K562 (cell line): Measurements from ENCODE around the gene ITPK1. TPM values are rescaled to one million over a fixed set of nuclear protein-coding genes. Genes with fewer than 3 reads are reported as not detected.

Source experiments
- ATAC-seq: fragments of 200-7000 bp; cut with Tn5 transposase; 3 replicates; pipeline ENCODE4 v1.9.1; 2020; ENCODE audit warnings: moderate library complexity
- BruUV-seq: library from RNA; stranded (reverse); fragments of 400-500 nt; replicated peaks from 2 replicates; lab custom pipeline; 2021; lab: Mats Ljungman, UMichigan
- CTCF ChIA-PET: fragments of 300-600 bp; formaldehyde crosslinking; extraction: SDS; loops from one replicate; lab custom pipeline; 2021; ENCODE audit warnings: low intra/inter-chr PET ratio; lab: Yijun Ruan, JAX
- POLR2A ChIA-PET: fragments of 300-600, 350-650 bp; sonication (Branson Sonifier 250); formaldehyde crosslinking; extraction: SDS; loops from one replicate; lab custom pipeline; 2021; ENCODE audit warnings: antibody characterized with exemption, inconsistent platforms; lab: Yijun Ruan, JAX
- DNase-seq, 4 experiments: peaks; one replicate each; pipeline versions ENCODE4 v3.0.0 to v3.0.0-alpha.2; 2011 to 2018; ENCODE audit warnings: low spot score in 3 of 4, mixed read lengths in 3 of 4; ENCODE audit errors: extremely low read depth in 1 of 4
- FAIRE-seq: peaks from 2 replicates; lab custom pipeline; 2011; peaks lifted over from hg19 to GRCh38; lab: Jason Lieb, UNC
- H2AFZ ChIP-seq: 2 replicates; pipeline ENCODE4 v1.6.0; 2011; ENCODE audit warnings: low read depth, low read length, control low read depth, inconsistent platforms
- H3K27ac ChIP-seq: fragments of 200-600 bp; 3 replicates; pipeline ENCODE4 v1.8.0; 2011; ENCODE audit warnings: low read depth, mild to moderate bottlenecking, control low read depth, inconsistent platforms, low read length, moderate library complexity, mixed read lengths; ENCODE audit errors: extremely low read depth
- H3K27me3 ChIP-seq, 2 experiments: fragments of 300-600 bp in 1 of 2; 2 replicates in 1 of 2; 3 replicates in 1 of 2; pipeline versions ENCODE4 v1.6.0 to v1.8.0; 2011; ENCODE audit warnings: inconsistent platforms in 2 of 2, low read length in 2 of 2, mild to moderate bottlenecking in 1 of 2, mixed read lengths in 1 of 2, moderate library complexity in 1 of 2; ENCODE audit not compliant: control insufficient read depth in 2 of 2, insufficient read depth in 2 of 2
- H3K36me3 ChIP-seq: fragments of 300-600 bp; 3 replicates; pipeline ENCODE4 v1.8.0; 2011; ENCODE audit warnings: mild to moderate bottlenecking, low read length, inconsistent platforms; ENCODE audit not compliant: control insufficient read depth, insufficient read depth
- H3K4me1 ChIP-seq, 2 experiments: fragments of 200-600 bp in 1 of 2; replicated peaks in 1 of 2; 2 replicates in 1 of 2; 3 replicates in 1 of 2; pipeline versions ENCODE4 v1.5.1 to v1.8.0; 2011; ENCODE audit warnings: inconsistent platforms in 2 of 2, low read length in 2 of 2, mild to moderate bottlenecking in 1 of 2, mixed read lengths in 1 of 2, moderate library complexity in 1 of 2; ENCODE audit not compliant: control insufficient read depth in 2 of 2, insufficient read depth in 2 of 2
- H3K4me2 ChIP-seq: 2 replicates; pipeline ENCODE4 v1.6.1; 2011; ENCODE audit warnings: low read length, control low read depth, inconsistent platforms, mixed read lengths; ENCODE audit not compliant: insufficient read depth
- H3K4me3 ChIP-seq: fragments of 200-600 bp; sonication (generic), shearing (Covaris generic); 2 replicates; pipeline ENCODE4 v1.5.1; 2016; ENCODE audit warnings: control low read depth, inconsistent platforms
- H3K79me2 ChIP-seq: fragments of 200-600 bp; 3 replicates; pipeline ENCODE4 v1.8.0; 2011; ENCODE audit warnings: low read length, inconsistent platforms; ENCODE audit not compliant: control insufficient read depth, insufficient read depth
- H3K9ac ChIP-seq, 2 experiments: 2 replicates each; pipeline versions ENCODE4 v1.6.0 to v1.6.1; 2011; ENCODE audit warnings: low read depth in 2 of 2, low read length in 2 of 2, control low read depth in 1 of 2, inconsistent platforms in 1 of 2, mild to moderate bottlenecking in 1 of 2, mixed read lengths in 1 of 2; ENCODE audit not compliant: insufficient read depth in 1 of 2
- H3K9me1 ChIP-seq: one replicate; pipeline ENCODE4 v1.6.0; 2011; ENCODE audit warnings: inconsistent platforms, mild to moderate bottlenecking, low read length, moderate library complexity; ENCODE audit not compliant: control insufficient read depth, insufficient read depth
- H3K9me3 ChIP-seq: replicated peaks from 2 replicates; pipeline ENCODE4 v1.5.1; 2011; ENCODE audit warnings: low read depth, low read length, inconsistent platforms; ENCODE audit not compliant: control insufficient read depth, insufficient read depth
- H4K20me1 ChIP-seq: replicated peaks from 2 replicates; pipeline ENCODE4 v1.6.1; 2011; ENCODE audit warnings: low read length, inconsistent platforms, mixed read lengths; ENCODE audit not compliant: control insufficient read depth, insufficient read depth
- DACH1 ChIP-seq: fragments of 450-650 bp; IDR thresholded peaks from 2 replicates; pipeline ENCODE4 v1.6.1; 2018; ENCODE audit not compliant: partially characterized antibody
- DMBX1 ChIP-seq: fragments of 250-450 bp; sonication (Bioruptor Pico); IDR thresholded peaks from 2 replicates; pipeline ENCODE4 v1.8.0; 2022; ENCODE audit warnings: inconsistent platforms, mild to moderate bottlenecking, moderate library complexity, borderline replicate concordance
- EGR1 ChIP-seq: fragments of 450-650 bp; conservative IDR thresholded peaks from 2 replicates; pipeline ENCODE4 v1.6.1; 2017; ENCODE audit warnings: mild to moderate bottlenecking
- EHMT2 ChIP-seq: fragments of 450-650 bp; IDR thresholded peaks from 2 replicates; pipeline ENCODE4 v1.6.1; 2018; ENCODE audit warnings: antibody characterized with exemption
- LEF1 ChIP-seq: fragments of 450-650 bp; IDR thresholded peaks from 2 replicates; pipeline ENCODE4 v1.6.1; 2016; ENCODE audit warnings: mild to moderate bottlenecking
- MIER1 ChIP-seq: fragments of 450-650 bp; IDR thresholded peaks from 2 replicates; pipeline ENCODE4 v1.6.1; 2016; ENCODE audit warnings: antibody characterized with exemption, mild to moderate bottlenecking, low read depth
- PTRF ChIP-seq: fragments of 450-650 bp; IDR thresholded peaks from 2 replicates; pipeline ENCODE4 v1.6.1; 2016; ENCODE audit warnings: mild to moderate bottlenecking, missing genetic modification characterization, missing compliant biosample characterization
- RCOR1 ChIP-seq, 2 experiments: IDR thresholded peaks; 2 replicates each; pipeline ENCODE4 v1.6.1; 2012; ENCODE audit warnings: low read depth in 2 of 2, low read length in 2 of 2, borderline replicate concordance in 1 of 2, improper control_type of control experiment in 1 of 2
- REST ChIP-seq, 2 experiments: fragments of 450-650 bp; formaldehyde crosslinking in 1 of 2; IDR thresholded peaks; 2 replicates each; pipeline versions ENCODE4 v1.4.0 to v1.6.1; 2014 to 2020; ENCODE audit warnings: mild to moderate bottlenecking in 2 of 2, borderline replicate concordance in 1 of 2, low read depth in 1 of 2
- ZBTB2 ChIP-seq: fragments of 450-650 bp; IDR thresholded peaks from 2 replicates; pipeline ENCODE4 v1.6.1; 2016; ENCODE audit warnings: antibody characterized with exemption
- ZNF511 ChIP-seq: sonication (generic); formaldehyde crosslinking; IDR thresholded peaks from 2 replicates; pipeline ENCODE4 v1.8.0; 2022; ENCODE audit warnings: mild to moderate bottlenecking, missing genetic modification reagents
- WGBS: fragments of 100-300 bp; shearing (Covaris generic); methylation state at CpG from one replicate; pipeline ENCODE4 v1.1.6; 2016; ENCODE audit warnings: low coverage, mixed read lengths; ENCODE audit not compliant: insufficient coverage; ENCODE audit errors: missing lambda C conversion rate; 5-methylcytosine and 5-hydroxymethylcytosine counted together
- in situ Hi-C: fragments of 300-500 bp; cut with MboI; formaldehyde crosslinking; loops from 4 replicates; pipeline ENCODE4 v1.15.0; 2018; ENCODE audit warnings: inconsistent platforms, mixed read lengths
- intact Hi-C: fragments of 100-400 bp; cut with micrococcal nuclease; formaldehyde crosslinking; loops from 2 replicates; pipeline ENCODE4 v1.14.2; 2022
- polyA plus RNA-seq, 8 experiments: library from polyadenylated mRNA; depleted of rRNA in 4 of 8; stranded (reverse) in 5 of 8; unstranded in 3 of 8; fragments of >200 nt; fragmentation: Nextera tagmentation in 2 of 8; fragmentation: Illumina TruSeq in 1 of 8; extraction: Ambion mirVana in 2 of 8; extraction: Trizol in 1 of 8; gene quantifications; 2 replicates each; pipeline versions ENCODE4 v1.2.1 to v1.2.3, GENCODE V29; 2011 to 2014; ENCODE audit warnings: inconsistent platforms in 1 of 8, missing spikeins in 1 of 8
- total RNA-seq, 7 experiments: library from RNA; depleted of rRNA in 6 of 7; stranded (reverse); fragments of >200 nt in 6 of 7; fragmentation: Illumina TruSeq in 2 of 7; extraction: Trizol in 2 of 7; gene quantifications; 2 replicates each; pipeline versions ENCODE4 v1.2.1 to v1.2.3, GENCODE V29; 2011 to 2021; ENCODE audit warnings: low replicate concordance in 1 of 7

The ITPK1 gene
- total and polyA plus RNA-seq, 9 of the 15 experiments (the other 6 are each of a cell fraction or from before 2014, with no cell fraction given): 1.2 to 39.2 (median 23.0) TPM

GRCh38 chr14:92914087-92914656 is 201.6 kb downstream of the ITPK1 start:
- Histone ChIP-seq H3K27me3 (peaks cover 0 to 6% of the 10 kb centered on the region in 2 experiments; a peak in 2 of 5 replicates), H3K4me1 (no peaks in the 10 kb centered on the region), H3K4me2 (no peak overlapping the region), H3K9me1 (no peaks in the 10 kb centered on the region), H3K36me3 (no peaks in the 10 kb centered on the region), H3K9me3 (no peaks in the 10 kb centered on the region), H3K9ac (no peak overlapping the region), H4K20me1 (no peaks in the 10 kb centered on the region; the same call in 1 of the 2 replicates), H2AFZ (no peak overlapping the region), H3K79me2 (no peaks in the 10 kb centered on the region), H3K4me3 (no peak overlapping the region), H3K27ac (no peak overlapping the region)
- intact Hi-C loops: no loop called here
- peak; percentile 78 for FAIRE-seq
- in situ Hi-C loops: no loop called here
- WGBS: 2% methylated on average over 5 of the region's 7 CpGs
- ChIA-PET POLR2A (interaction anchor here (0.6 kb wide), 1 partner anchor 1005 kb away, joined by 4 read pairs; no protein-coding TSS in a partner anchor), CTCF (no interaction called here)
- BruUV-seq: no TSS peak
- DNase-seq: peak; percentile 51 to 65 (median 62)
- ATAC-seq: peak; percentile 68; the same call in 2 of the 3 replicates
- TF ChIP-seq MIER1: peak; percentile 92
- TF ChIP-seq EGR1: peak; percentile 68
- peak; percentile 96 for TF ChIP-seq EHMT2
- TF ChIP-seq PTRF (tag): no peak
- no peak for TF ChIP-seq ZBTB2
- peak; percentile 55; the same call in 1 of the 2 replicates for TF ChIP-seq ZNF511
- TF ChIP-seq REST (IDR thresholded peaks at IDR 0.05; ENCODE audit: borderline replicate concordance): peak; percentile 98
- TF ChIP-seq REST (CRISPR knock-in tag; IDR thresholded peaks at IDR 0.05; ENCODE audit: low read depth): peak; percentile 94
- peak; percentile 50; the same call in 1 of the 2 replicates for TF ChIP-seq DMBX1 (CRISPR knock-in tag)
- TF ChIP-seq LEF1: no peak
- 0 out of 4 replicates have a peak, but pooled peaks of 1 of the 2 experiments have one; percentile 43 for TF ChIP-seq RCOR1 (IDR thresholded peaks at IDR 0.05; ENCODE audit: borderline replicate concordance in 1 of 2, low read depth in 2 of 2, low read length in 2 of 2)
- TF ChIP-seq DACH1: no peak
